Measurements from ENCODE around the gene CAAP1.
A peak's percentile ranks its signal among the peaks of the same experiment; 100 is the strongest.
"Not testable (repeated sequence)": the region's sequence is repeated elsewhere in the genome, so short reads cannot be mapped to it uniquely, and the experiment has no call there.

CAAP1 gene, protein sequence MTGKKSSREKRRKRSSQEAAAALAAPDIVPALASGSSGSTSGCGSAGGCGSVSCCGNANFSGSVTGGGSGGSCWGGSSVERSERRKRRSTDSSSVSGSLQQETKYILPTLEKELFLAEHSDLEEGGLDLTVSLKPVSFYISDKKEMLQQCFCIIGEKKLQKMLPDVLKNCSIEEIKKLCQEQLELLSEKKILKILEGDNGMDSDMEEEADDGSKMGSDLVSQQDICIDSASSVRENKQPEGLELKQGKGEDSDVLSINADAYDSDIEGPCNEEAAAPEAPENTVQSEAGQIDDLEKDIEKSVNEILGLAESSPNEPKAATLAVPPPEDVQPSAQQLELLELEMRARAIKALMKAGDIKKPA

GRCh38 chr9:26892251-26893029 lies at the start of gene CAAP1:
Gene CAAP1, minus strand, starts transcription at chr9:26892802. Its CDS starts 87 bp downstream, at chr9:26892715.
- peak; percentile 90 to 95 for DNase-seq (ENCODE audit: low read depth in 2 of 2)

DNA sequence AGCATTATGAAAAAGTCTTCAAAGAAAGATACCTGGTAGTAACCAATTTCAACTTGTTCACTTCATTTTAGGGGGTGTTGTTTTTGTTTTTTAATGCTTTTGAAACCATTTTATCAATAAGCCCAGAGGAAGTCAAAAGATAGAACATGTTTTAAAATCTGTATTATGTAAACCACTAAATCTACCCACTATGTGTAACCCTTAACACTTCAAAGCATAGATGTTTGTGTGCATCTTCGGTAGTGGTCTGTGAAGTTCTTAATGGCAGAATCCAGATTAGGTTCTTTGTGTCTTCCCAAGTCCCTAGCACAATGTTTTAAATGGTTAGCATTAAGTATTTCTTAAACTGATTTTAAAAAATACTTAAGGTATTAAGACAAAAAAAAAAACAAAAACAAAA lies 48.2 kb upstream of the CAAP1 start:
- DNase-seq (ENCODE audit: low read depth in 2 of 2) = no peak

GRCh38 chr9:26939955-26940711 lies 47.5 kb upstream of the CAAP1 start:
- DNase-seq (ENCODE audit: low read depth in 2 of 2) = no peak

- no peak for DNase-seq (ENCODE audit: low read depth in 2 of 2)
Observed at GRCh38 chr9:26937816-26938371, 45.3 kb upstream of the CAAP1 start.

- DNase-seq (ENCODE audit: low read depth in 2 of 2) = no peak
Observed at GRCh38 chr9:26935847-26936246, 43.2 kb upstream of the CAAP1 start.

DNA sequence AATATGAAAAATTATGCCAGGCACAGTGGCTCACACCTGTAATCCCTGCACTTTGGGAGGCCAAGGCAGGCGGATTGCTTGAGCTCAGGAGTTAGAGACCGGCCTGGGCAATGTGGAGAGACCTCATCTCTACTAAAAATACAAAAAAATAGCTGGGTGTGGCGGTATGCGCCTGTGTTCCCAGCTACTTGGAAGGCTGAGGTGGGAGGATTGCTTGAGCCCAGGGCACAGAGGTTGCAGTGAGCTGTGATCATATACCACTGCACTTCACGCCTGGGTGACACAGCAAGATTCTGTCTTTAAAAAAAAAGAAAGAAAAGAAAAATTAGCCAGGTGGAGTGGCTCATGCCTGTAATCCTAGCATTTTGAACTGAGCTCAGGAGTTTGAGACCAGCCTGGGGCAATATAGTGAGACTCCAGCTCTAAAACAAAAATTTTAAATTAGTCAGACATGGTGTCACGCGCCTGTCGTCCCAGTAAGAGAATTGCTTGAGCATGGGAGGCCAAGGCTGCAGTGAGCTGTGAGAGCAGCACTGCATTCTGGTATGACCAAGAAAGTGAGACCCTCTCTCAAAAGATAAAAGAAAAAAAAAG lies 36.4 kb upstream of the CAAP1 start:
- no peak for DNase-seq (ENCODE audit: low read depth in 2 of 2)

- DNase-seq (ENCODE audit: low read depth in 2 of 2) = no peak
Observed at GRCh38 chr9:26925609-26926008, 33.0 kb upstream of the CAAP1 start.

DNA sequence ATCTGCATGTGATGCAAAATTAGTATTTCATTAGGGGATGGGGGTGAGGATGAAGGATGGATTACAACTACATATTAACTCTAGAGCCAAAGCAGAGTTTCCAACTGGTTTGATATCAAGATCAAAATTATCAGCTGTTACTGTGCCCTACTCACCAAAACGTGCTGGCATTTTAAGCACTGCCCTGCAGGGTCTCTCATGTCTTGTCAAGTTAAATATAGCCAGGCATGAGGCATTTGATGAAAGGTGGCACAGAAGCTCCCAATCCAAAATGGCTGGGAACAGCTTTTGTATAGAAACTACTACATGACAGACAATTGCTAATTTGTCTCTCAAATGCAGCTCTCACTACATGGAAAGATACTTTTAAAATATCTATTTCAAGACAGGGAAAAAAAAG lies 27.1 kb upstream of the CAAP1 start:
- no peak for DNase-seq (ENCODE audit: low read depth in 2 of 2)

GRCh38 chr9:26913138-26913668 lies 20.6 kb upstream of the CAAP1 start:
- DNase-seq (ENCODE audit: low read depth in 2 of 2) = no peak

GRCh38 chr9:26904671-26905070 lies 12.1 kb upstream of the CAAP1 start:
- DNase-seq (ENCODE audit: low read depth in 2 of 2) = no peak

GRCh38 chr9:26904070-26904469 lies 11.5 kb upstream of the CAAP1 start:
- DNase-seq (ENCODE audit: low read depth in 2 of 2) = no peak

GRCh38 chr9:26893030-26893676 lies 551 bp upstream of the CAAP1 start:
- no peak for DNase-seq (ENCODE audit: low read depth in 2 of 2)

DNA sequence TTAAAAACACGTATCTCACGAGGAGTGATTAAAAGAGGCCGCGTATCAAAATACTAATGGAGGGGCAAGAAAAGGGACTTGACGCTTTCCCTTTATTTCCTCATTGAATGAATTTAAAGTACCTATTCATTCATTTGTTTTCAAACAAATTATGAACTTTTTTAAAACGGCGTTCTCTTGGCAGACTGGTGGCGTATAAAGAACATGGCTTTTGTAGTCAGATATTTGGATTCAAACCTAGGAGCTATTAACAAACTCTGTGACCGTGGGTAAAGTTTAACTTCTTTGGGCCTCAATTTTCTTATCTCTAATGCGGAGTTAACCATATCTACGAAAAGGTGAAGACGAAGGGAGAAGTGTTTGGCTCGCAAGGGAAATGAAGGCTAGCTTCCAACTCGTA lies 876 bp downstream of the CAAP1 start:
- DNase-seq (ENCODE audit: low read depth in 2 of 2) = no peak

DNA sequence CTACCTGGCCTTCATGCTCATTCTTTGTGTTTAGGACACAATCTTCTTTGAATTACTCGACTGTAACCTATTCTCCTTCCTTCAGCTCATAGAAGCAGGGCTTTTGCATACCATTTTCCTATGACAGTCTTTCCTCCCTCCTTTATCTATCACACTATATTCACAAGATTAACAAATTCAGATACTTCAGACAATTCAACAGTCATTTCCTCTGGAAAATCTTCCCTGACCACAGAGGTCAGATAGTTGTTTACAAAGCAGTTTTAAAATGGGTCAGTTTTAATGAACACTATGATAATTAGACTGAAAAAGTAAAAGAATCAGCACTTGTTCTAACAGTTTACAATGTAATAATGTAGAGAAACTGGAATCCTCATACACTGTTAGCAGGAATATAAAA lies 4.3 kb downstream of the CAAP1 start:
- DNase-seq (ENCODE audit: low read depth in 2 of 2) = no peak

- DNase-seq (ENCODE audit: low read depth in 2 of 2) = no peak
Observed at GRCh38 chr9:26882154-26882553, 10.4 kb downstream of the CAAP1 start.

DNA sequence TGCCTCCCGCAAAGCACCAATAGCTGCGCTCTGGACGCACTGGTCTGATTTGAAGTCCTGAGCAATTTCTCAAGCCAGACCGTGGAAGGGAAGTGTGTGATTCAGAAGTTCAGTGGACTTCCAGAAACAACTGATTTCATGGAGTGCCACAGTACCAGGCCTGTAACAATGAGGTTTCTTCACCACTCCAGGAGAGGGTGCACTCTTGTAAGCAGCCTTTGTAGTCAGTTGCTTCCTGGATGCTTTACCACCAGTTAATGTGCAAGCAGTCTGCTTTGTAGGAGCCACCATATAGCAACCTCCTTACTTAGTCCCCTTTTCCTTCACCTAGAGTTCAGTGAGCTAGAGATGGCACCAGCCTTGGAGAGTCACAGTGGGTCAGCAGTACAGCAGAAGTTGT lies 12.3 kb downstream of the CAAP1 start:
- DNase-seq (ENCODE audit: low read depth in 2 of 2) = no peak

DNA sequence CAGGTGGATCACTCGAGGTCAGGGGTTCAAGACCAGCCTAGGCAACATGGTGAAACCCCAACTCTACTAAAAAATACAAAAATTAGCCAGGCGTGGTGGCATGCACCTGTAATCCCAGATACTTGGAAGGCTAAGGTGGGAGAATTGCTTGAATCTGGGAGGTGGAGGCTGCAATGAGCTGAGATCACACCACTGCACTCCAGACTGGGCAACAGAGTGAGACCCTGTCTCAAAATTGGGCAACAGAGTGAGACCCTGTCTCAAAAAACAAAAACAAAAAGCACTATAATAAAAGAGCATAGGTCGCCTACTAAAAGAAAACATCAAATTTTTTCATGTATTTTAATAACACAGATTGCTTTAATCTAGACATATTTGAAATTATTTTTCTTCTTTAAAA lies 17.4 kb downstream of the CAAP1 start:
- not testable (repeated sequence) for DNase-seq (ENCODE audit: low read depth in 2 of 2)

DNA sequence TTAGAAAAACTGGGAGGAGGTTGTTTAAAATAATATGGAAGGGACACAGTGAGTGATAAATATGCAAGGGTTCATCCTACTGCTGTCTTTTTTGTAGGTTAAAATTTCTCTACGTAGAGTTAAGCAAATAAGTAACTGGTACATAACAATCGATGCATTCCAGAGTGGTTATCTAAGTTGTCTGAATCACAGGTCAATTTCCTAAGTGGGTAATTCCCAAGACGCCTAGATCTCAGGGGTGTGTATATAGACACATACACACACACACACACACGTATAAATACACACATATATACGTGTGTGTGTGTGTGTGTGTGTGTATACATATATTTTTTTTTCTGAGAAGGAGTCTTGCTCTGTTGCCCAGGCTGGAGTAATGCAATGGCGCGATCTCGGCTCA lies 22.3 kb downstream of the CAAP1 start:
- DNase-seq (ENCODE audit: low read depth in 2 of 2) = no peak

DNA sequence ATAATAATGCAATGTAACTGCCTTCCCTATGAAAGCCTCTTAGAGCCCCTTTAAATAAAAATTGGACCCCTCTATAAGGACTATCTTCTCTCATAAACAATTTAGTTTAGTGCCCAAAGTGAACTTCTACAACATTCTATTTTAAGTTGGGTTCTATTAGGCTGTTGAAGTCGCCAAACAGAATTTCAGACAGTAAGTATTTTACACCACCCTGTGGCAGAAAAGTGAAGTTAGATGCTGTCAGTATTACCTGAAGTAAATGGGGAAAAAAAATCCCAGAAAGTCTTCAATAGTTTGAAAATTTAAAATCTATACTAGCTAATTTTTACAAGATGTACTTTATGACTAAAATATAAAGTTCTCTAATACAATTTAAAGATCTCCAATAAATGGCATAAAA lies 29.5 kb downstream of the CAAP1 start:
- no peak for DNase-seq (ENCODE audit: low read depth in 2 of 2)

DNA sequence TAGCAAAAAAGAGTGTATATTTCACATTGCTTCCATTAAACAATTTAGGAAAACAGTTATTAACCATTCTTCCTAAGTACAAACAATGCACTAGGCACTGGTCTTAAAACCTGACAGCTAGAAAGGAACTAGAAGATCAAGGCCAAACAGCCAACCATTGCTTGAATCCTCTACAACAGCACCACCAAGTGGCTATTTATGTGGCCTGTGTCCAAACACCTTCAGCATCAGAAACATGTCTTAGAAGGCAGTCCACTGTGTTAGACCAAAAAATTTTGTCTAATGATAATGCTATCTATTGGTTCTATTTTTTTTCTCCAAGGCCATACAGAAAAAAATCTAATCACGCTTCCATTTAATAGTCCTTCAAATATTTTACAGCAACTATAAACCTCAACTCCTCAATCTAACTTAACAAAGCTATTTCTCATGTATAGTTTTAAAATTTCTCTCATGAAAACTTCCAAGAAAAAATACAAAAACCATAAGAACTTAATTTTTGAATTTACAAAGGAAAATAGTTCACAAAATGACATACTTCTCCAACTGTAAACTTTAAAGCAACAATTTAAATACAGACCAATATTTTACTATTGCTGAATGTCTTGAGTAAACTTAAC lies 36.1 kb downstream of the CAAP1 start:
- no peak for DNase-seq (ENCODE audit: low read depth in 2 of 2)

- DNase-seq (ENCODE audit: low read depth in 2 of 2) = no peak
Observed at GRCh38 chr9:26850995-26851394, 41.6 kb downstream of the CAAP1 start.
